ENCODE results near the gene FOXN4. TPM values are rescaled to one million over a fixed set of nuclear protein-coding genes. Genes with fewer than 3 reads are reported as not detected.
"Not testable (repeated sequence)": the region's sequence is repeated elsewhere in the genome, so short reads cannot be mapped to it uniquely, and the experiment has no call there.

Gene FOXN4
- total RNA-seq, 4 donors from 2014 or later = not detected

GRCh38 chr12:109329003-109329402 is 19.9 kb upstream of the FOXN4 start:
- Histone ChIP-seq H3K27ac (no peak overlapping the region), H3K4me1 (peaks cover 0 to 5% (median 0%) of the 10 kb centered on the region in 3 donors), H3K4me3 (no peak overlapping the region), H3K9me3 (no peaks in the 10 kb centered on the region), H3K36me3 (no peaks in the 10 kb centered on the region), H3K27me3 (no peaks in the 10 kb centered on the region)
- WGBS, 2 donors (ENCODE audit: low coverage in 1 of 2) = 88 to 97% methylated on average over 3 of the region's 3 CpGs
- ATAC-seq = no peak
- TF ChIP-seq CTCF (IDR thresholded peaks at IDR 0.05) = no peak
- no peak for TF ChIP-seq POLR2AphosphoS5 (IDR thresholded peaks at IDR 0.05)
- TF ChIP-seq EP300 (IDR thresholded peaks at IDR 0.05) = no peak
- TF ChIP-seq POLR2A (IDR thresholded peaks at IDR 0.05) = no peak

GRCh38 chr12:109321294-109321693 is 12.2 kb upstream of the FOXN4 start:
- H3K4me1 ChIP-seq, H3K4me3 ChIP-seq, ATAC-seq, H3K36me3 ChIP-seq, H3K27ac ChIP-seq, H3K9me3 ChIP-seq: not testable (repeated sequence)
- WGBS, 2 donors (ENCODE audit: low coverage in 1 of 2) = 67 to 91% methylated on average over 1 to 7 of the region's 8 CpGs
- peaks cover 24% of the 10 kb centered on the region for H3K27me3 ChIP-seq

GRCh38 chr12:109310247-109311125 is 1.4 kb upstream of the FOXN4 start:
- peaks cover 57% of the 10 kb centered on the region for H3K27me3 ChIP-seq

GRCh38 chr12:109309381-109310246 is 530 bp upstream of the FOXN4 start:
- Histone ChIP-seq H3K9me3 (no peaks in the 10 kb centered on the region), H3K36me3 (no peaks in the 10 kb centered on the region), H3K27me3 (peaks cover 66% of the 10 kb centered on the region), H3K4me3 (peak overlapping the region; percentile 34 to 54), H3K4me1 (peaks cover 0 to 24% (median 14%) of the 10 kb centered on the region in 3 donors), H3K27ac (no peak overlapping the region)
- peak; percentile 55 for ATAC-seq
- WGBS, 2 donors (ENCODE audit: low coverage in 1 of 2) = 0% methylated on average over 4 of the region's 99 CpGs; no CpG with 5 or more reads in 1 of the 2 donors
- TF ChIP-seq POLR2AphosphoS5 (IDR thresholded peaks at IDR 0.05) (no peak), CTCF (IDR thresholded peaks at IDR 0.05) (no peak), EP300 (IDR thresholded peaks at IDR 0.05) (no peak), POLR2A (IDR thresholded peaks at IDR 0.05) (no peak)

More at GRCh38 chr12:109310247-109311125, 1.4 kb upstream of the FOXN4 start:
- H3K27ac ChIP-seq = no peak overlapping the region
- H3K4me1 ChIP-seq = peaks cover 0 to 24% (median 14%) of the 10 kb centered on the region in 3 donors
- TF ChIP-seq CTCF (IDR thresholded peaks at IDR 0.05) (no peak), EP300 (IDR thresholded peaks at IDR 0.05) (no peak), POLR2A (IDR thresholded peaks at IDR 0.05) (no peak), POLR2AphosphoS5 (IDR thresholded peaks at IDR 0.05) (no peak)
- no peaks in the 10 kb centered on the region for H3K9me3 ChIP-seq
- 4 to 24% methylated on average over 5 to 11 of the region's 33 CpGs for WGBS, 2 donors (ENCODE audit: low coverage in 1 of 2)
- peak overlapping the region; percentile 34 to 54 for H3K4me3 ChIP-seq
- no peaks in the 10 kb centered on the region for H3K36me3 ChIP-seq
- ATAC-seq = no peak

GRCh38 chr12:109307051-109307450 is 2.0 kb downstream of the FOXN4 start:
- no peak overlapping the region for H3K27ac ChIP-seq
- H3K4me1 ChIP-seq = peaks cover 0 to 24% (median 14%) of the 10 kb centered on the region in 3 donors
- H3K9me3 ChIP-seq = no peaks in the 10 kb centered on the region
- no peak for TF ChIP-seq EP300 (IDR thresholded peaks at IDR 0.05)
- TF ChIP-seq POLR2A (IDR thresholded peaks at IDR 0.05) = no peak
- no peak for TF ChIP-seq CTCF (IDR thresholded peaks at IDR 0.05)
- TF ChIP-seq POLR2AphosphoS5 (IDR thresholded peaks at IDR 0.05) = no peak
- H3K4me3 ChIP-seq = no peak overlapping the region
- H3K27me3 ChIP-seq = peaks cover 64% of the 10 kb centered on the region
- 92% methylated on average over 2 of the region's 9 CpGs; no CpG with 5 or more reads in 1 of the 2 donors for WGBS, 2 donors (ENCODE audit: low coverage in 1 of 2)
- no peaks in the 10 kb centered on the region for H3K36me3 ChIP-seq
- no peak for ATAC-seq
